HG03025 (cell line): ENCODE results near the gene PSMD13.

Experiments used
- ATAC-seq: cut with Tn5 transposase; IDR thresholded peaks from one replicate; pipeline ENCODE4 v1.9.1; 2021; ENCODE audit warnings: mild to moderate bottlenecking, moderate library complexity; ENCODE audit not compliant: unreplicated experiment, low FRiP score

Gene PSMD13

DNA sequence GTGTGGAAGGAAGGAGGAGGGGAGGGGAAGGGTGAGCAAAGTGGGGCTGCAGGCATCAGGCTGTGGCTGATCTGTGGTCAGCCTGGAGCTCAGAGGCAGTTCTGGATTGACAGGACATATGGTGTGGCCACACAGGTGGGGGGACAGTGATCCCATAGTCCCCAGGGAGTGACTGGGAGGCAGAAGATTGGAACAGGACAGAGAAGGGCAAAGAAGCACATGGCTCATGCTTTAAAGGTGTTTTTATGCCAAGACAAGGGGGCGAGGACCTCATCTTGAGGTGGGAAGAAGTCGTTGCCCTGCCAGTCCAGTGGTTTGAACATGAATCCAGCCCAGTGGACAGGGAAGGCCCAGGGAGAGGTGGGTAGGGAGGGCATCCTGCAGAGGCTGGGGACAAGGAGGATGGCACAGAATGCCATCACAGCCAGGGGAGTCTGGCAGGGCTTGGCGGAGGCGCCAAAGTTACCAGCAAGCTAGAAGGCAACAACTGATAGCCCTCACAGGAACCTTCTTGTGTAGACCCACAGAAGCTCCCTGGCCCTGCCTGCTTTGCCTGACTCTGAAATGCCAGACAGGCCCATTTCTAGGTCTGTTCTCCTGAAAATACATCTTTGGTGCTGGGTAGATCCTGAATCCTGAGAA, 32.7 kb upstream of the PSMD13 start:
- ATAC-seq = no peak

DNA sequence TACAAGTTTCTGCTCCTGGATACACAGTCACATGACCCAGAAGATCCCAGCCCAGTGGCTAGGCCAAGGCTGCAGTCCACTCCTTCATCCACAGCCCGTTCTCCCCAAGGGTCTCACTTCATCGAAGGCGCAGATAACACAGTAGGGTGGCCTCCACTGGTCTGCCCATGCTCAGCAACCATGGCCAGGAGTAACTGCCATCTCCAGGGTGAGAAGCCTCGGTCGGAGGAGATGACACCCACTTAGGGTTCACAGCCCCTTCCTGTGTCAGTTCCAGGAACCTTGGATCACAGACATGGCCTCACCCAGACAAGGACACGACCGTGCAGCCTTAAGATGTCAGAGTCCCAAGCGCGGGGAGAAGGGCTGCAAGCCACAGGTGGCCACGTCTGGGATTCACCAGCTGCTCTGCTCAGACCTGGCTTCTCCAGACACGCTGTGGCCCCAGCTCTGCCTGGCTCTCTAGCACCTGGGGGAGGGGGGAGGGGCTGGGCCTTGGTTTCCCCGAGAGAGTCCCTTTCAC, 32.1 kb upstream of the PSMD13 start:
- ATAC-seq = no peak

DNA sequence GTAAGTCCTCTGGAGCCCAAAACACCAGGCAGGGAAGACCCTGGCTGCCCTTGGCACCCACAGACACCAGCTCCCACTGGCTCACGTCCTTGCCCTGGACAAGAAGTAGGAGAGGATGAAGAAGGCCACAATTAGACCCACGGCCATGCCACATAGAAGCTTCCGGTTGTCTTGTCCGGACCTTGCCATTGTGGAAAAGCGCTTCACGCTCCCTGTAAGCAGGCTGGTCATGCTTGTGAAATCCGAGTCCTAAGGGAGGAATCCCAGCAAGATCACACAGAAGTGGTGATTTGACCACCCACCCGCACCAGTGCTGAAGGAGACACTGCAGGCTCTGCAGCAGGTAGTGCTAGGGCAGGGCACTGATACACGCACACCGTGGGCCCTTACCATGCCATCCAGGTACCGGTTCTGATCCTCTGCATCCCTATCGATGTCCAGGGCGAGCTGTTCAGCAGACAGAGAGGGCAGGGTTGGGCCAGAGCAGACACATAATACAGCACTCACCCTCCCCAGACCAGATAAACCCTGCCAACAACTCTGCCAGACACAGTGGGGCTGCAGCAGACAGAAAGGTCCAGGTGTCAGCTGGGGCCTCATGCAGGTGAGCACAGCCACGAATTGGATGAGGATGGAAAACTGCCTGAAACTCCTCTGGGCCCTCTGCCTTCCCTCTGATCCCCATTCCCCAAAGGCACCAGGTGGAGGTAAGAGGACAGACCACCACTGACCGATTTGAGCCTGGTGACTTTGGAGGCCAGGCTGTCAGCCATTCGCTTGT, 31.4 kb upstream of the PSMD13 start:
- ATAC-seq = no peak

DNA sequence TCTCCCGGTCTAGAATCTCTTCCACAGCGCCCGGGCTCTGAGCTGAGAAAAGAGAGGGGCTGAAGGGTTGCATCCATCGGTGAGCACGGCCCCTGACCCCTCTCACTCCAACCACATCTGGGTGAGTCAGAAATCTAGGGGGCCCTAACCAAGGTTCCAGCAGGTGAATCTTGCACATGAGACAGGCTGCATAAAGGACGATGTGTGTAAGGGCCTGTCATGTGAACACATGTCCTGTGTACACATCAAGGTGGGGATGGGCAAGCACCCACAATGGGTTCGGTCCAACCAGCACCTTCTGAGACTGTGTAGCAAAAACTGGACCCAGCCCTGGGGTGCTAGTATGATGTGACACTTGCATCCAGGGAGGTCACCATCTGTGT, 30.8 kb upstream of the PSMD13 start:
- no peak for ATAC-seq

DNA sequence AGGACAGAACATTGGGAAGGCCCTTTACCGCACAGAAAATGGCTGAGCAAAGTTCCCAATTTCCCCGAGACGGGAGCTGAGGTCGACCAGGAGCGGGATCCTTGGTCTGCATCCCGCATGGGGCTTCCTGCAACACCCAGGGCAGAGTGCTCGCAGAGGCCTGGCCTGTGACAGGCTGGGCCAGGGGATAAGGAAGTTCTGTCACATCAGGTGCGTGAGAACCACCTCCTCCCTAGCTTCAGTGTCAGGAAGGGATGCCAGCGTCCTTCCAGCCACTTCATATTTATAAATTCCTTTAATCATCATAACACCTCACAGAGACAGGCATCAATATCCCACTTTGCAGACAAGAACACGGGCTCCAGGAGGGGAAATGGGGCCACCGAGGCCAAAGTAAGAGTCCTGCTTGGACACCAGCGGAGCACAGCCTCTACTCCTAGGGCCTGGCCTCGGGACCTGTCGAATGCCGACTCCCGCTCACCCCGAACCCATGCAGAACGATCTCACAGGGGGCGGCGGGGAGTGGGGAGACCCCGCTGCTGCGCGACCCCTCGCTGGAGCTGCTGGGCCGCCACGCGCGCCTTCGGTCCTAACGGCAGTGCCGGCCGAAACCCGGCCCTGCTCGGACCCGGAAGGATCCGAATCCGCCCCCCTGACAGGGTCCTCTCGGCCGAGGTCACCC, 30.1 kb upstream of the PSMD13 start:
- ATAC-seq = peak; percentile 12

DNA sequence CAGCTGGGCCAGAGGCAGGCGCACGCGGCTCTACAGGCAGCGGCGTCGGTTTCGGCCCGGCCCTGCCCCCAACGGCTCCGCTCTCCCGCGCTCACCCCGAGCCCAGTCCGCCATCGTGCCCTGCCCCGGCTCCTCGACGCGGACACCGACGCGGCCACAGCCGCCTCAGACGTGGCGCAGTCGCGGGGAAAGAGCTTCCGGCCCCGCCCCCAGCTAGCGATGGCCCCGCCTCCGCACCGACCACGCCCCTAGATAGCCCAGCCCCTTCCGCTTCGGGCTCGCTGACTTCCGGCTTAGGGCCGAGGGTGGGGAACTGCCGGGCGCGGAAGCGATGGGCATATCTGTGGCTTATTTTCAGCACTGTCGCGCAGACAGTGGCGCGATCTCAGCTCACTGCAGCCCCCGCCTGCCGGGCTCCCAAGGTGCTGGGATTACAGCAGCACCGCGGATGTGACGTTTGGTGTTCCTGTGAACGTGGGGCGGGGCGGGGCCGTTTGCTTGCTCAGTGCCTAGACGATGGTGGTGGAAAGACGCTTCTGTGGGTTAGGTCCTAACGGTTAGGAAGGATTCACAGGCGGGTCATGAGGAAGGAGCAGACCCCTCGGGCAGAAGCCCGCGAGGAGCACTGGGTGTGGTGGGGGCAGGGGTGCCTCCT, 29.4 kb upstream of the PSMD13 start, which contains the start of the genes BET1L and RIC8A:
Gene BET1L (minus strand): TSS at position 192 of the 655 bp plus-strand sequence. CDS start 78 bp downstream, at position 114.
Gene RIC8A (plus strand): TSS at position 501 of the 655 bp plus-strand sequence. CDS start 1,147 bp downstream, outside the sequence.
- peak; percentile 69 for ATAC-seq

DNA sequence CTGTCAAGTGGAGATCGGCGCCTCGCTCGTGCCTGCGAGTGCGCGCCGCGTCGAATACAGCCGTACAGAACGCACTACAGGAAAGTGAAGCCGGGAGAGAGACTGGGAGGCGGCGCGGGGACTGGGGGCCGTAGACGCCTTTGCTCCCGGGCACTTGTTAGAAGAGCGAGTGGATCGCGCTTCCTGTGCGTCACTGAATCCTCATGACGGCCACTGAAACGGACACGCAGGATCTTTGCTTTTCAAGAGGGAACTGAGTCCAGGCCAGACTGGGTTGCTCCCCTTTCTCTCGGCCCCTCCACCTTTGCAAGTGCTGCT, 29.0 kb upstream of the PSMD13 start:
- peak; percentile 5 for ATAC-seq

DNA sequence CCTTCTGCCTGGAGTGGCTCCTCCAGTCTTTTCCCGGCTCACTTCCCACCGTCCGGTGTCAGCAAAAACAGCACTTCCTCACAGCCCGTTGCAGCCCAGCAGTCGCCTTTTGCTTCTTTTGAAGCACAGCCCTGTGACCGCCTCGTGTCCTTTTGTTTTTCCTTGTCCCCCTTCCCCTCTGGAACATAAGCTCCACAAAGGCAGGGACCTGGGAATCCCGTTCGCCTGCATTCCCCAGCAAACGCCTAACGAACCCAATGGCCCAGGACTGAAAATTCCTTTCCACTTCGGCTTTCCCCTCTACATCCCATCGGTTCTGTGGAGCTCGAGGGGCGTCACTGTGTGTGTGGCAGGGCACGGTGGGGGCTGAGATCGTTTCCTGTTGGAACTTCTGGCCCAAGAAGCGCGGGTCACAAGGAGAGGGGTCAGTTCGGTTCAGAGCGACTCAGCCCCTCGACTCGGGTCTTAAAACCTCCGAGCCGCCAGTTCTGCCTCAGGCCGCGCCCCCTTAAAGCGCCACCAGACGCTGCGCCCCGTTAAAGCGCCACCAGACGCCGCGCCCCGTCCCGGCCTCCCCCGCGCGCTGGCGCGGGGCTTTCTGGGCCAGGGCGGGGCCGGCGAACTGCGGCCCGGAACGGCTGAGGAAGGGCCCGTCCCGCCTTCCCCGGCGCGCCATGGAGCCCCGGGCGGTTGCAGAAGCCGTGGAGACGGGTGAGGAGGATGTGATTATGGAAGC, 28.4 kb upstream of the PSMD13 start:
- no peak for ATAC-seq

DNA sequence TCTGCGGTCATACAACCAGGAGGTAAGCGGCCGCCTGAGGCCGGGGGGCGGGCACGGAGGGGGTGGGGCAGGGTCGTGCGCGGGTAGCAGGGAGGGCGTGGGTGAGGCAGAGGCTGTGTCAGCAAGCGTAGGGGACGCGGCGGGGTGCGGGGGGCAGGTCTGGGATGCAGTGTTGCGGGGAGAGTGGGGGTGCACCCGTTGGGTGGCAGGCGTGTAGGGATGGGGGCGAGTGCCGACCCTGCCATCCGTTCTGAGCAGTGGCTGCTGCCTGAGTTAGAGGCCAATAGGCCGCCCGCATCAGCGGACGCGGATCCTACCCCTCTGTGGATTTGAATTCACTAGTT, 27.9 kb upstream of the PSMD13 start:
- no peak for ATAC-seq

DNA sequence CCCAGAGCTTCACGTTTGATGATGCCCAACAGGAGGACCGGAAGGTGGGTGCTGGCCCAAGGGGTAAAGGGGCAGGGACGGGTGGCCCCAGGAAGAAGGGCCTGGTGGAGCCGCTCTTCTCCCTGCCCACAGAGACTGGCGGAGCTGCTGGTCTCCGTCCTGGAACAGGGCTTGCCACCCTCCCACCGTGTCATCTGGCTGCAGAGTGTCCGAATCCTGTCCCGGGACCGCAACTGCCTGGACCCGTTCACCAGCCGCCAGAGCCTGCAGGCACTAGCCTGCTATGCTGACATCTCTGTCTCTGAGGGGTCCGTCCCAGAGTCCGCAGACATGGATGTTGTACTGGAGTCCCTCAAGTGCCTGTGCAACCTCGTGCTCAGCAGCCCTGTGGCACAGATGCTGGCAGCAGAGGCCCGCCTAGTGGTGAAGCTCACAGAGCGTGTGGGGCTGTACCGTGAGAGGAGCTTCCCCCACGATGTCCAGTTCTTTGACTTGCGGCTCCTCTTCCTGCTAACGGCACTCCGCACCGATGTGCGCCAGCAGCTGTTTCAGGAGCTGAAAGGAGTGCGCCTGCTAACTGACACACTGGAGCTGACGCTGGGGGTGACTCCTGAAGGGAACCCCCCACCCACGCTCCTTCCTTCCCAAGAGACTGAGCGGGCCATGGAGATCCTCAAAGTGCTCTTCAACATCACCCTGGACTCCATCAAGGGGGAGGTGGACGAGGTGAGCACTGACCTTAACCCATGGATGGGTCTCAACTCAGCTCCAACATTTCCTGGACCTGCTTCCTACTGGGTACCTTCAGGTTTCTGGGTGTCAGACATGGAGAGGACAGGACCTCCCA, 27.3 kb upstream of the PSMD13 start:
- no peak for ATAC-seq

DNA sequence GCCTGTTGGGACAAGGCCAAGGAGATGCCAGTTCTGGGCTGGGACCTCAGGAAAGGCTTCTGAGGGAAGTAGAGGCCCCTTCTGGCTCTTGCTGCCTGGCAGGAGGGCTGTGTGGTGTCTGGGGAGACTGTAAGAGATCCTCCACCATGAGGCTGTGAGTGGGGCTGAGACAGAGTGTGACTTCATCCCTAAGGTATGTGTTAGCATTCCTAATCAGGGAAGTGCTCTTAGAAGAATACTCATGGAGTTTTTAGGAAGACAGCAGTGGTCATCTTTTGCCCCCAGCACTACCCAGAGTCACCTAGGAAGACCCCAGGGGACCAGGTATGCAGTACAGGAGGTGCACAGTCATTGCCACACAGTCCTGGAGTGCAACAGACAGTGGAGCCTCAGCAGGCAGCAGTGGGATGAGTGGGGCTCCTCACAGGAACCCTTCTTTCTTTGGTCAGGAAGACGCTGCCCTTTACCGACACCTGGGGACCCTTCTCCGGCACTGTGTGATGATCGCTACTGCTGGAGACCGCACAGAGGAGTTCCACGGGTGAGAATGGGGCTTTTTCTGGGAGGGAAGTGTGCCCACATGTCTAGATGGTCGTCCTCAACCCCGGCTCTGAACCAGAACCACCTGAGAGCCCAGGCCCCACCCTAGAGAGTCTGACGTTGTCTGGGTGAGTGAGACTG, 26.5 kb upstream of the PSMD13 start:
- ATAC-seq = no peak

DNA sequence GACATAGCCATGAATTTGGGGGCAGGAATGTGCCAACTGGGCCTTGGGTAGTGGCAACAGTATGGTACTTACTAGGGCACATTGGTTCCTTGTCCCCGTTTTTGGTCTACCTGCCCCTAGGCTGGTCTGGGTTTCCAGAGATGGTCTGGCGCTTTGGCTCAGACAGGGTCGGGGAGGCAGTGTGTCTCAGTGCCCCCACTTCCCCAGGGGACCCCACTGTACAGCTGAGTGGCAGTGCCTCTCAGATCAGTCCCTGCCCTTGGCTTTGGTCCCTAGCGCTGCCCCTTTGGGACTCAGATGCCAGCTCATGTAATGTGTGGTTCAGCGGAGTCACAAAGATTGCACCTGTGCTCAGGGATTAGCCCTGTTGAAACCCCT, 26.0 kb upstream of the PSMD13 start:
- ATAC-seq = no peak

DNA sequence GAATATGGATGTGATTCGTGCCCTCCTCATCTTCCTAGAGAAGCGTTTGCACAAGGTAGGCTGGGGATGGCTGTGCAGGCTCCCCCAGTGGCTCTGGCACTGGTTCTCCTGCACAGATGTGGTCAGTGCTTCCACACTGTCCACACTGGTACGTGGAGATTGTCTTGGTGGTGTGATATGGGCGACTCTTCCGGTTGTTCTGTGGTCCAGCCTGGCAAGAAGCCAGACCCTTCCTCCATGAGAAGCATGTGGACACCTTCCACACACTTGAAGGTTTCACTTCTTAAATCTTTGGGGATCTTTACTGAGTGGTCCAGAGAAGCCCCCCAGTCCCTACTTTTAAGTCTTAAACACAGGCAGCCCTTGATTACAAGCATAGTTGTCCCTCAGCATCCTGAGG, 25.5 kb upstream of the PSMD13 start:
- ATAC-seq = no peak

DNA sequence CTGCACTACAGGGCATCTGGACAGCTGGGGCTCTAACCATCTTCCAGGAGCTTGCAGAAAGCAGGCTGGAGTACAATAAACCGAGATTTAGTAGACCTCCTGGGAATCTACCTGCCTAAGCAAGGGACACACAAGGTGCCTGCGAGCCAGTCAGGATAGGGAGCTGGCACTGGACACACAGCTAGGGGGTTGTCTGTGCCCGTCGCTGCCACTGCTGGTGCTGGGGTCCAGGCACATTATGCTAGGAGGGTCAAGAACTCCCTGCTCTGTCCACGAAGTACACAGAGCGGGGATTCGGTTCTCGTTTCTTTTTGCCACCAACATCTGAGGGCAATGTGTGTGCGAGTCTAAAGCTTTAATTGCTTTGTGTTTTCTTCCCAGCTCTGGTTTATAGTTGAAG, 25.0 kb upstream of the PSMD13 start:
- no peak for ATAC-seq

DNA sequence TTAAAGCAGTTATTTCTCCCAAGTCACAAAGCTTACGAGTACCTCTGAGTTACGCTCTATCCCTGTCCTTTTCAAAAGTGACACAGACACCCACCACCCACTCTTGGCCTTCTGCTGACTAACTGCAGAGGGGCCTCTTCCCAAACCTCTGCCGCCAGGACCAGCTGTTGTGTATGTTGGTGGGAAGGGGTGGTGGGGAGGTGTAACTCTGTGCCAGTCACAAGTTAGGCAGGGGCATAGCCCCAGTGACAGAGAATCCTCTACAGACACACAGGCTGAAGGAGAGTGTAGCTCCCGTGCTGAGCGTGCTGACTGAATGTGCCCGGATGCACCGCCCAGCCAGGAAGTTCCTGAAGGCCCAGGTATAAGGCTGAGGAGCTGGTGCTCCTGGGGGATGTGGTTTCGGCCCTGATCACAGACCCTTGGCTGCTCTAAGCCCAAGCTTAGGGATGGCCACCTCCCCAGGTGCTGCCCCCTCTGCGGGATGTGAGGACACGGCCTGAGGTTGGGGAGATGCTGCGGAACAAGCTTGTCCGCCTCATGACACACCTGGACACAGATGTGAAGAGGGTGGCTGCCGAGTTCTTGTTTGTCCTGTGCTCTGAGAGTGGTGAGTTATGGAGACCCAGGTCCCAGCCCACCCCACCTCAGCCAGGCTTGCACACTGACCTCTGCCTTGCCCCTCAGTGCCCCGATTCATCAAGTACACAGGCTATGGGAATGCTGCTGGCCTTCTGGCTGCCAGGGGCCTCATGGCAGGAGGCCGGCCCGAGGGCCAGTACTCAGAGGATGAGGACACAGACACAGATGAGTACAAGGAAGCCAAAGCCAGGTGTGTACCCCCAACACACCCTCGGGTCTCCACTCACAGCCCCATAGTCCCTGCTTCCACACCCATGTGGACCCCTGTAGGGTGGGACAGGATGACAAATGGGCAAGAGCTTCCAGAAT, 24.4 kb upstream of the PSMD13 start:
- no peak for ATAC-seq

DNA sequence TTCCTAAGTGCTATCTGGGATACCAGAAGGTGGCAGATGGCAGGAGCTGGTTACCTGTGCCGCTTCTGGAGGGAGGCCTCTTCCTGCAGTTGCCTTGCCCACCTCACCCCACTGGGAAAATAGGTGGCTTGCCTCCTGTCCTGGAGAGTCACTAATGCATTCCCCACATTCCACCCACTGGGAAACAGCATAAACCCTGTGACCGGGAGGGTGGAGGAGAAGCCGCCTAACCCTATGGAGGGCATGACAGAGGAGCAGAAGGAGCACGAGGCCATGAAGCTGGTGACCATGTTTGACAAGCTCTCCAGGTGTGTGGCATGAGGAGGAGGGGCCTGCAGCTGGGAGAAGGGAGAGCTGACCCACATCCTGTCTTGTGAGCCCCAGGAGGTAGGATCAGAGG, 23.7 kb upstream of the PSMD13 start:
- ATAC-seq = no peak

DNA sequence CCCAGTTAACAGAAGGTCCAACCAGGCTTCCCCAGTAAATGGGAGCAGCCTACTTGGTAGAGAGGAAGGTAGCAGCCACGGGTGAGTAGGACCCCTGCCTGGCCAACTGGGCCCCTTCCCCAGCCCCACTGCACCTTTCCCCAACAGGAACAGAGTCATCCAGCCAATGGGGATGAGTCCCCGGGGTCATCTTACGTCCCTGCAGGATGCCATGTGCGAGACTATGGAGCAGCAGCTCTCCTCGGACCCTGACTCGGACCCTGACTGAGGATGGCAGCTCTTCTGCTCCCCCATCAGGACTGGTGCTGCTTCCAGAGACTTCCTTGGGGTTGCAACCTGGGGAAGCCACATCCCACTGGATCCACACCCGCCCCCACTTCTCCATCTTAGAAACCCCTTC, 22.7 kb upstream of the PSMD13 start:
- ATAC-seq = no peak

DNA sequence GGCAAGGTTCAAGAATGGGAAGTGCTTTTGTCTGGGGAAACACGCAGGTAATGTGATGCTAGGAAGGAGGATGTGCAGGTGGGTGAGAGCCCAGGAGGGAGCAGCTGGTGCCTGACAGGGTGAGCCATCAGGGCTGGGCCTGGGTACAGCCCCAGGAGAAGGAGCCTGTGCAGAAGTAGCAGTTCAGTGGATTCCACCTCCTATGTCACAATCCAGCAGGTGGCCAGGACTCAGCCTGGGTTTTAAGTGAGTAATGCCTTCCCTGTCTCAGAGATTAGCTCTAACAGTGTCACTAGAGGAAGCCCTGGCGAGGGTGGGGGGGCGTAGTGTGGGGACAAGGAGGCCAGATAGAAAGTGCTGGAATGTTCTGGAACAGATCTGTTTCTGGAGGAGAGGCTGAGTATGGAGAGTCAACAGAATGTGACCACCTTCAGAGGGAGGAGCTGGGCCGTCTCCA, 21.2 kb upstream of the PSMD13 start:
- ATAC-seq = no peak
